GM18907 (cell line): ENCODE data around the gene GBA2.

Experiments
- ATAC-seq: cut with Tn5 transposase; IDR thresholded peaks from one replicate; pipeline ENCODE4 v1.9.1; 2021; ENCODE audit warnings: mild to moderate bottlenecking, moderate library complexity; ENCODE audit not compliant: unreplicated experiment

Gene GBA2

GRCh38 chr9:35767458-35767857 lies 18.4 kb upstream of the GBA2 start:
- no peak for ATAC-seq

- ATAC-seq = no peak
These were observed 18.0 kb upstream of the GBA2 start for GRCh38 chr9:35766997-35767396.

GRCh38 chr9:35763803-35764202 lies 14.8 kb upstream of the GBA2 start:
- no peak for ATAC-seq

DNA sequence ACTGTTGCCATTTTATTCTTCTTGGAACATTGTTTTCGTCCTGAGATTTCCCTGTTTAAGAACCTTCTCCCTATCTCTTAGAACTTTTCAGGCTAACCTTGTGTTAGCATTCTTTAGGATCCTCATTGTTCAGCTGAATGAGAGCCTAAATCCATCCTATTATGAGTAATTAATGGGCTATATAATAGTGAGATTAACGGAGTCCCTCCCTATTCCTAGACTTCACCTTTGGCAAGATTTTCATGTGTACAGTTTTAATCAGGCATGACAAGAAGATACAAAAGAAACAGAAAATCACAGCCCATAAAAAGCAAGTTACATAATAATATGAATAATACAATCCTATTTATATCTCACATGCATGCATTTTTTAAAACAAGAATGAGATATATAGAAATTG lies 14.2 kb upstream of the GBA2 start:
- ATAC-seq = no peak

GRCh38 chr9:35760651-35761050 lies 11.6 kb upstream of the GBA2 start:
- no peak for ATAC-seq

GRCh38 chr9:35759795-35760194 lies 10.8 kb upstream of the GBA2 start:
- ATAC-seq = no peak

- no peak for ATAC-seq
These were observed 9.5 kb upstream of the GBA2 start for GRCh38 chr9:35758475-35759050.

DNA sequence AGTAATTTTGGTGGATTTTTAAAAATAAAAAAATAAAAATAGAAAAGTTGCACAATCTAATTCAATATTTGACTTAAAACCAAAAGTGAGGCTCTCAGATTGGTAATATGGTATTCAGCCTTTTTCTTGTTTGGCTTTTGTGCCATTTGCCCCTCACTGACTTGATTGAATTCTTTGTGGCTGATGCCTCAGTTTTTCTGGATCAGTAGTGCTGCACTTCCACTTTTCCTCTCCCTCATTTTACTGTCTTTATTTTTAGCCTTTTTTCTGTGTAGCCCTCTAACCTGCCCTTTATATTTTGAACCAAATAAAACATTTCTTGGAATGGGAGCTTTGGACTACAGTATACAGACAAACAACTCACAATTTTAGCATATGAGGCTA lies 8.9 kb upstream of the GBA2 start:
- ATAC-seq = no peak

DNA sequence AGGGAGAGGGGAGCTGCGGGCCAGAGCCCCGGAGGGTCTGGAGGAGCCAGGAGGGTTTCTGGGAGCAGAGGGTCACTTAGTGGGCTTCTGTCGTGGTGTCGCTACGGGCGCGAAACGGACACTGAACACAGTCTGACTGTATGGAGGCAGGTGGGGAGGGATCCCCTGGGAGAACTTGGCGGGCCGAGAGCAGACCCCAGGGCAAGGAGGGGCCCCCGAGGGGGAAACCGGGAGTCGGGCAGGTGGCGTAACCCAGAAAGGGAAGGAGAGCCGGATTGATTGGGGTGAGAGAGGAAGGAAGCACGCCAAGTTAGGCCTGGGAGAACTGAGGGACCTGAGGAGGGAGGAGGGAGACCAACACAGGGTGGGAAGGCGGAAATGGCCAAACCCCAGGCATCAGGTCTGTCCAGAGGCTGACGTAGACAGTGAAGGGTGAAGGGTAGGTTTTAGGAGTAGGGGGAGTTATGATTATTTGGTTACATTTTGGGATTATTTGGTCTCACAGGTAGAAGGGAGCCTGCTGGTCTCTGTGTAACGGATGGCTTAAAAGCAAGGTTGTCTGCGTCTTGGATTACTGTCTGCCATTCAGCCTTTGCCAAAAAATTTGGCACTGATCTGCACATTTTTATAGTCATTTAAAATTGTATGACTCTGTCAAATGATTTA lies 8.3 kb upstream of the GBA2 start:
- ATAC-seq = peak; percentile 45

- peak; percentile 58 for ATAC-seq
These were observed 7.5 kb upstream of the GBA2 start for GRCh38 chr9:35756275-35757225.

DNA sequence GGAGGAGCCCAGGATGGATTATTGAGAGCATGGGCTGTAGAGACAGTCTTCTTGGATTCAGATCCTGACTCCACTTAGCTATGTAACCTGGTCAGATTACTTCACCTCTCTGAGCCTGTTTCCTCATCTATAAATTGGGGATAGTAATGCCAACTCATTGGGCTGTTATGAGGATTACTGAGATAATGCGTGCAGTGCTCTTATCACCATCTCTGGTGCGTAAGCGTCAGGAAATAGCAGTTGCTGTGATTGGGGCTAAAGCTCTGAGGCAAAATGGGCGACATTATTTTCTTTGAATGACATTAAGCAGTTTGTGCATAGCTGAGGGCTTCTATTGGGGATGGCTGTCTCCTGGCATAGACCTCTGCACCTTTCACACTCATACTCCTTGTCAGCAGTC lies 6.0 kb upstream of the GBA2 start:
- no peak for ATAC-seq

DNA sequence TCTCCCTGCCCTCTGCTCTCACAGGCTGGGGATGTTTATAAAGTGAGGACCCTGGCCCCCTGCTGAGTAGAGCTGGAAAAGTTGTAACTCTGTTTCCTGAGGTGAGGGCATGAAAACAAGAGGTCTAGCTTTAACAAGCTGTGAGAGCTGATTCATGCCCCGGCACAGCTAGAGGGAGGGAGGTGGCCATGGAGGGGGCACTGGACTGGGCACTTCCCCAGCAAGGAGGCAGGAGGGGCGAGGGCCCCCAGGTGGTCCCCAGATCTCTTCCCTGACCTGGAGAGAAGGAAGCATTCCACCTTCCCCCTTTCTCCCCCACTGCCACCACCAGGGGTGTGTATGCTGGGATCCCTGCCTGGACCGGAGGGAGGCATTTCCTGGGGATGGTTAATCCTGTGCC lies 5.2 kb upstream of the GBA2 start, which contains the start of gene MSMP:
TSS of gene MSMP (minus strand) at position 13 of the 400 bp plus-strand sequence. CDS start 147 bp downstream, outside the sequence.
- ATAC-seq = no peak

- no peak for ATAC-seq
These were observed 4.4 kb upstream of the GBA2 start for GRCh38 chr9:35753466-35753865.

DNA sequence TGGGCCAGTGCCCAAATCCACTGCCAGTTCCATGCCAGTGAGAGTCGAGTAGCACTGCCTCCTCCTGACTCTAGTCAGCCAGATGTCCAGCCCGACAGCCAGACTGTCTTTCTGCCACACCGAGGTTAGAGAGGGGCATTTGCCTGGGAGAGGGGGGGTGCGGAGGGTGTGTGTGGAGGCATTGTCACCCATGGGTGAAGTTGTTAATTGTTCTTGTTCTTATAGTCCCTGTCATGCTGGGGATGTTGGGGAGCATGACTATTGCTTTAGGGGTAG lies 1.2 kb upstream of the GBA2 start:
- no peak for ATAC-seq

GRCh38 chr9:35749515-35750255 lies 657 bp upstream of the GBA2 start:
- ATAC-seq = peak; percentile 36

DNA sequence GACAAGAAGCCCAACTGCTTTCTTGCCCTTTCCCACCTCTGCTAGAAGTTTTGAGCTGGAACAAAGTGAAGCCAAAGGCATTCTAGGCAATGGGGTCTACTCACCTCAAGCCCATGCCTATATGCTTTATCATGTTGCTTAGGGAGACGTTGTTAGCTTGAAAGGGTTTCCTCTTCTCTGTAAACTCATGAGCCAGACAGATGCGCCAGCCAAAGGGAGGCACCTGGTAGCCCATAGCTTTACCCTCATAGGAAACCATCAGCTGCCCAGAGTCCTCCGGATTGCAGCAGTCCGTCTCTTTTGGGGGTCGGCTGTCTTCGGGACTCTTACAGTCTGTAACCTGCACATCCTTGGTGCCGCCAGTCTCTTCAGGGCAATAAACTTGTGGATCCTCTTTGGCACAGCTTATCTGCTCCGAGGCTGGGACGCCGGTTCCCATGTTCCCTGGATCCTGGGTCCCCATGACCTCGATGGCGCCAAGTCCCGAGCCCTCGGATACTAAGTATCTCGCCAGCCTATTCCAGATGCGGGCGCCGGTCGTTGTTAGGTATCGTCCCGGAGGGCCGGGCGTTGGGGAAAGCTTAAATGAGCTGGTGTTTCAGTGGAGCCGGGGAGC lies 678 bp downstream of the GBA2 start:
- no peak for ATAC-seq

- ATAC-seq = no peak
These were observed 2.4 kb downstream of the GBA2 start for GRCh38 chr9:35746583-35746982.

DNA sequence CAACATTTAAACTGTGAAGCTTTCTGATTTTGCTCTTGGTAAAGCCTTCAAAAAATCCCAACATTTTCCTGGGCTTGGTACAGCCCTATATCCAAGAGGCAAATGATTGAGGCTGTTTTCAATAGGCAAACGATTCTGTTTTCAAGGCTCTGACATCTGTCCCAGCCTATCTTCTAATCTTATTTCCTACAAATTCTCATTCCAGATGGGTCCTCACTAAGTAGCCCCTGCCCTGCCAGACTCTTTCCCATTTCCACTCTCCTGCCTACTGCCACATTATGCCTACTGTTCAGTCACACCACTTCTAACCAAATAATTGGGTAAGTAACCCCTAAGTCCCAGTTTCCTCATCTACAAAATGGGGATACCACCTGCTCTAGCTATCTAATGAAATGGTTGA lies 3.5 kb downstream of the GBA2 start:
- no peak for ATAC-seq

DNA sequence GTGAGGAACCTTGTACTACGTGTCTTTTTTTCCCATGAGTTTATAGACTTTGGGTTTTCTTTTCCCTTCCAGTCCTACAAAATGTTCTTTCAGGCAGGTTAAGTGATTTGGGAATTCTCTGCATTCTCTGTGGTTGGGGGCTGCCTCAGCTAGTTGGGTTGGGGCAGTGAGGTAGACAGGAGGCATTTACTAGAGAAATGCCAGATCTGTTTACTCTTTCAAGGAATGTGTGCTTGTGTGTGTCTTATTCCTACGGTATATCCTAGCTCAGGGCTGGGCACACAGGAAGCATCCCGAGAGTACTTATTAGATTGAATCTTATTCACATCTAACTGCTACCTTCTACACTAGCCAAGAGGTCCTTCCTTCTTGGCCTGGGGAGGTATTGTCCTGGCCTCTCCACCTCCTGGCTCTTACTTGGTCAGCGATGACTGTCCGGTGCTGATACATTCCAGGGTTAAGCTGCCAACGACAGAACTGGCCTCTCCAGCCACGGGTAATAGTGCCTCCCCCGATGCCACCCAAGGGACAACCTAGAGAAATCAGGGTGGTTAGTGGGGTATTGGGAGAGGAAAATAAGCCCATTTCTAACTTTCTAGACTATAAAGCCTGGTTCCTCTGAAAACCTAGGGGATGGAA lies 5.0 kb downstream of the GBA2 start:
- no peak for ATAC-seq

GRCh38 chr9:35743452-35743851 lies 5.6 kb downstream of the GBA2 start:
- ATAC-seq = no peak
